ENCODE data around the gene MEPE. TPM values are rescaled to one million over a fixed set of nuclear protein-coding genes. Genes with fewer than 3 reads are reported as not detected.

MEPE gene
- total and polyA plus RNA-seq, 2 experiments from 2014 or later = not detected

DNA sequence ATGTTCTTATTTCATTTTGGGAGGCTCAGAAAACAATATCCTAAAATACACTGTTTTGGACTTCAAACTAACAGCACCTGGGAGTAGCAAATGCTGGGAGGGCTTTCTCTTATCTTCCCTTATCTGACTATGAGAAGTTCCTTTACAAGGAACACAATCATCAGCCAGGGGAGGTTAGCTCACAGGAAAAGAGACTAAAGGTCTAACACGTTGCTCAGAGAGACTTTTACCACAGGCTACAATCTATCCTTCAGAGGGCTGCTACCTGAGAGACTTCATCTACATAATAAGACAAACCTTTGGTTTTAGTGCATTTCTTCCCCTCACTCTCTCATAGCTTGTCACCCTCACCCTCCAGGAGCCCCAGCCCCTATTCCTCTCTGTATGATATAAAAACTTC, 35.8 kb downstream of the MEPE start:
- 0 to 5% methylated on average over 1 of the region's 1 CpG for WGBS, 2 experiments (ENCODE audit: low coverage in 1 of 2, low lambda C conversion rate in 2 of 2, missing lambda C conversion rate in 2 of 2)
- Histone ChIP-seq H3K79me2 (ENCODE audit: insufficient read depth) (no peaks in the 10 kb centered on the region), H3K9ac (no peak overlapping the region), H2AFZ (no peak overlapping the region), H3K4me3 (no peak overlapping the region), H3K9me3 (ENCODE audit: low read depth) (no peaks in the 10 kb centered on the region), H3K4me2 (ENCODE audit: unreplicated experiment) (no peak overlapping the region), H3K27me3 (replicated peaks; ENCODE audit: insufficient read depth) (peaks cover 32% of the 10 kb centered on the region; the same call in 1 of the 2 replicates), H4K20me1 (ENCODE audit: insufficient read depth) (no peaks in the 10 kb centered on the region), H3K9me2 (ENCODE audit: insufficient read depth) (no peaks in the 10 kb centered on the region), H3K36me3 (ENCODE audit: low read depth) (no peaks in the 10 kb centered on the region), H3F3A (ENCODE audit: insufficient read depth) (no peaks in the 10 kb centered on the region), H3K27ac (no peak overlapping the region), H3K4me1 (ENCODE audit: insufficient read depth) (peaks cover 8% of the 10 kb centered on the region; the same call in 1 of the 2 replicates)
- in situ Hi-C loops (cut with MboI) = loop anchor here (25.0 kb wide), 1 partner anchor 344 kb away; no protein-coding TSS in a partner anchor
- TF ChIP-seq EZH2 (IDR thresholded peaks at IDR 0.05; ENCODE audit: insufficient read depth, poor library complexity, severe bottlenecking) (no peak), EZH2phosphoT487 (IDR thresholded peaks at IDR 0.05; ENCODE audit: insufficient read depth, low read depth) (no peak)
- DNase-seq = no peak

DNA sequence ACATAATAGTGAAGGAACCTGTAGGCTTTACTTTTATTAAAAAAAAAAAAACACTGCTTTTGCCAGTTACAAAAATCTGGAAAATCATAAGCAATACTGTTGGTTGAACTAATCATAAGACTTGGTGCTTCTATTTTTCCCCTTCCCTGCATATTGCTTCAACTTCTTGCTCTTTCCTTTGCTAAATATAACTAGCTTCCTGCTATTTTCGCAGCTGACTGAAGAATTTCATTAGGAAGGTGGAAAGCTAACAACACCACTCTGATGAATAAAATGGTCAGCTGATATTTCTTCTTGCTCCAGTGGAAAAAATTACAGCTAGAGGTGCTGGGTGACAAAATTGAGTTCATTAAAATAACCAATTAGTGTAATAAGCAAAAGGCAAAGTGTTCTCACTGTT, 39.3 kb downstream of the MEPE start:
- H3K27ac ChIP-seq = no peak overlapping the region
- H4K20me1 ChIP-seq (ENCODE audit: insufficient read depth) = no peaks in the 10 kb centered on the region
- H3K27me3 ChIP-seq (replicated peaks; ENCODE audit: insufficient read depth) = peaks cover 43% of the 10 kb centered on the region; the same call in 1 of the 2 replicates
- 44 to 47% methylated on average over 1 of the region's 1 CpG for WGBS, 2 experiments (ENCODE audit: low coverage in 1 of 2, low lambda C conversion rate in 2 of 2, missing lambda C conversion rate in 2 of 2)
- no peak overlapping the region for H3K4me3 ChIP-seq
- H3K4me2 ChIP-seq (ENCODE audit: unreplicated experiment) = no peak overlapping the region
- H3K9ac ChIP-seq = no peak overlapping the region
- in situ Hi-C loops (cut with MboI) = loop anchor here (25.0 kb wide), 1 partner anchor 340 kb away; no protein-coding TSS in a partner anchor
- H3K4me1 ChIP-seq (ENCODE audit: insufficient read depth) = no peaks in the 10 kb centered on the region
- H3F3A ChIP-seq (ENCODE audit: insufficient read depth) = no peaks in the 10 kb centered on the region
- no peaks in the 10 kb centered on the region for H3K9me3 ChIP-seq (ENCODE audit: low read depth)
- TF ChIP-seq EZH2phosphoT487 (IDR thresholded peaks at IDR 0.05; ENCODE audit: insufficient read depth, low read depth) (no peak), EZH2 (IDR thresholded peaks at IDR 0.05; ENCODE audit: insufficient read depth, poor library complexity, severe bottlenecking) (no peak)
- no peaks in the 10 kb centered on the region for H3K9me2 ChIP-seq (ENCODE audit: insufficient read depth)
- H3K36me3 ChIP-seq (ENCODE audit: low read depth) = no peaks in the 10 kb centered on the region
- H3K79me2 ChIP-seq (ENCODE audit: insufficient read depth) = no peaks in the 10 kb centered on the region
- H2AFZ ChIP-seq = no peak overlapping the region
- no peak for DNase-seq

DNA sequence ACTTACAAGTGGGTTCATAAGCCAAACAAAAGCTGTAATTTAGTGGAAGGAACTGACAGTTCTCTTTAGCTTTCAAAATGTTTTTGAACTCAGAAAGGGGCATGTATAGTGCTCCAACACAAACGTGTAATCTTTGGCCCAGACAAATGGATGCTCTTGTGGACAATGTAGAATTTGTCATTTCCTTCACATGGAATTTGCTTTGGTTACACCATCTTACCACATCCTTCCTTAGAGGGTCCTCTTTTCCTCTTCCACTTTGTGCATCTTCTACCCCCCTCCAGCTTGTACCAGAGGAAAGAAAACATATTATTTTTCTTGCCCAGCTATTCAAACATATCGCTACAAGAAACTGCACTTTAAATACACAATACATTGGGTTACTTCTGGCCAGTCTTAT, 42.4 kb downstream of the MEPE start:
- 56 to 59% methylated on average over 2 of the region's 2 CpGs for WGBS, 2 experiments (ENCODE audit: low coverage in 1 of 2, low lambda C conversion rate in 2 of 2, missing lambda C conversion rate in 2 of 2)
- in situ Hi-C loops (cut with MboI) = no loop called here
- Histone ChIP-seq H3K79me2 (ENCODE audit: insufficient read depth) (no peaks in the 10 kb centered on the region), H3K4me2 (ENCODE audit: unreplicated experiment) (no peak overlapping the region), H3K36me3 (ENCODE audit: low read depth) (no peaks in the 10 kb centered on the region), H3K9me2 (ENCODE audit: insufficient read depth) (no peaks in the 10 kb centered on the region), H3K4me3 (no peak overlapping the region), H4K20me1 (ENCODE audit: insufficient read depth) (no peaks in the 10 kb centered on the region), H3K27ac (no peak overlapping the region), H3K9me3 (ENCODE audit: low read depth) (no peaks in the 10 kb centered on the region), H3K27me3 (replicated peaks; ENCODE audit: insufficient read depth) (peaks cover 35% of the 10 kb centered on the region; the same call in 1 of the 2 replicates), H3K4me1 (ENCODE audit: insufficient read depth) (no peaks in the 10 kb centered on the region), H3F3A (ENCODE audit: insufficient read depth) (no peaks in the 10 kb centered on the region), H2AFZ (no peak overlapping the region), H3K9ac (no peak overlapping the region)
- DNase-seq = no peak
- no peak for TF ChIP-seq EZH2phosphoT487 (IDR thresholded peaks at IDR 0.05; ENCODE audit: insufficient read depth, low read depth)
- TF ChIP-seq EZH2 (IDR thresholded peaks at IDR 0.05; ENCODE audit: insufficient read depth, poor library complexity, severe bottlenecking) = no peak

DNA sequence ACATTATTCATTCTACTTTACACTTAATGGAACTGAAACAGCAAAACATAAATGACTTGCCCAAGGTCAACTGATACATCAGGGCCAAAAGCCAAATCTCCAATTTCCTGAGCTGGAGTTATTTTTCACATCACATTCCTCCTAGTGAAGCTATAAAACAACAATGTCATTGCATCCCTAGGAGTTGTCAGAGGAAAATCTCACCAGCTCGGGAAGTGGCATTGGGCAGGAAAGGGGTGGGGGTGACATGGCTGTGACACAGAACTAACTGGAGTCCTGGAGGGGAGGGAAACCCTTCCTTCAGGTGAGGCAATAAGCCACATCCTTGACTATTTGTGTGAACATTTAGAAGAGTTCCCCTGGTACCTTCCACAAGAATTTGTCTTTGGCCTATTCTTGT, 47.3 kb downstream of the MEPE start:
- Histone ChIP-seq H3K79me2 (ENCODE audit: insufficient read depth) (no peaks in the 10 kb centered on the region), H3K4me3 (no peak overlapping the region), H3K9ac (no peak overlapping the region), H3K27ac (no peak overlapping the region), H3K4me1 (ENCODE audit: insufficient read depth) (no peaks in the 10 kb centered on the region), H3F3A (ENCODE audit: insufficient read depth) (no peaks in the 10 kb centered on the region), H3K9me2 (ENCODE audit: insufficient read depth) (no peaks in the 10 kb centered on the region), H3K27me3 (replicated peaks; ENCODE audit: insufficient read depth) (peaks cover 27% of the 10 kb centered on the region), H3K4me2 (ENCODE audit: unreplicated experiment) (no peak overlapping the region), H3K36me3 (ENCODE audit: low read depth) (no peaks in the 10 kb centered on the region), H2AFZ (no peak overlapping the region), H4K20me1 (ENCODE audit: insufficient read depth) (no peaks in the 10 kb centered on the region), H3K9me3 (ENCODE audit: low read depth) (no peaks in the 10 kb centered on the region)
- no peak for TF ChIP-seq EZH2 (IDR thresholded peaks at IDR 0.05; ENCODE audit: insufficient read depth, poor library complexity, severe bottlenecking)
- TF ChIP-seq EZH2phosphoT487 (IDR thresholded peaks at IDR 0.05; ENCODE audit: insufficient read depth, low read depth) = no peak
- WGBS, 2 experiments (ENCODE audit: low coverage in 1 of 2, low lambda C conversion rate in 2 of 2, missing lambda C conversion rate in 2 of 2) = 52 to 53% methylated on average over 1 of the region's 1 CpG
- in situ Hi-C loops (cut with MboI) = no loop called here
- no peak for DNase-seq

DNA sequence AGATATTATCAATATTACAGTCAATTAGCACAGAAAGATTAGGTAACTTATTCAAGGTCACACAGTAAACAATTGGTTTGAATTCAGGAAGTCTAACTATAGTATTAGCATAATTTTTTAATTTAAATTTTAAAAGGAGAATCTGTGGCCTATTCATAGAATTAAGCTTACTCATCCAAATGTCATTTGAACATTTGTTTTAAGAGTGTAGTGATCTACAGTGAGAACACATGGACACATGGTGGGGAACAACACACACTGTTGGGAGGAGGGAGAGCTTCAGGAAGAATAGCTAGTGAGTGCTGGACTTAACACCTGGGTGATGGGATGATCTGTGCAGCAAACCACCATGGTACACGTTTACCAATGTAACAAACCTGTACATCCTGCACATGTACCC, 48.3 kb downstream of the MEPE start:
- WGBS, 2 experiments (ENCODE audit: low coverage in 1 of 2, low lambda C conversion rate in 2 of 2, missing lambda C conversion rate in 2 of 2) = 36 to 38% methylated on average over 1 of the region's 1 CpG
- Histone ChIP-seq H4K20me1 (ENCODE audit: insufficient read depth) (no peaks in the 10 kb centered on the region), H3K9ac (no peak overlapping the region), H3K4me1 (ENCODE audit: insufficient read depth) (no peaks in the 10 kb centered on the region), H3K27me3 (replicated peaks; ENCODE audit: insufficient read depth) (peaks cover 37% of the 10 kb centered on the region), H3K9me3 (ENCODE audit: low read depth) (no peaks in the 10 kb centered on the region), H3K79me2 (ENCODE audit: insufficient read depth) (no peaks in the 10 kb centered on the region), H3K36me3 (ENCODE audit: low read depth) (no peaks in the 10 kb centered on the region), H3K4me2 (ENCODE audit: unreplicated experiment) (no peak overlapping the region), H3F3A (ENCODE audit: insufficient read depth) (no peaks in the 10 kb centered on the region), H2AFZ (no peak overlapping the region), H3K27ac (no peak overlapping the region), H3K4me3 (no peak overlapping the region), H3K9me2 (ENCODE audit: insufficient read depth) (no peaks in the 10 kb centered on the region)
- TF ChIP-seq EZH2phosphoT487 (IDR thresholded peaks at IDR 0.05; ENCODE audit: insufficient read depth, low read depth) (no peak), EZH2 (IDR thresholded peaks at IDR 0.05; ENCODE audit: insufficient read depth, poor library complexity, severe bottlenecking) (no peak)
- DNase-seq = no peak
- in situ Hi-C loops (cut with MboI) = no loop called here

All from GM23248 (cell line).